C4-2B (cell line): ENCODE measurements around the gene PLEKHM2.

Experiments used
- ZFX ChIP-seq: fragments of 450-650 bp; IDR thresholded peaks from 2 replicates; pipeline ENCODE4 v1.6.1; 2017
- TF ChIP-seq, protein P1 (sequence below): fragments of 450-650 bp; conservative IDR thresholded peaks from 2 replicates; pipeline ENCODE4 v1.5.1; 2017; ENCODE audit warnings: mild to moderate bottlenecking

DNA sequence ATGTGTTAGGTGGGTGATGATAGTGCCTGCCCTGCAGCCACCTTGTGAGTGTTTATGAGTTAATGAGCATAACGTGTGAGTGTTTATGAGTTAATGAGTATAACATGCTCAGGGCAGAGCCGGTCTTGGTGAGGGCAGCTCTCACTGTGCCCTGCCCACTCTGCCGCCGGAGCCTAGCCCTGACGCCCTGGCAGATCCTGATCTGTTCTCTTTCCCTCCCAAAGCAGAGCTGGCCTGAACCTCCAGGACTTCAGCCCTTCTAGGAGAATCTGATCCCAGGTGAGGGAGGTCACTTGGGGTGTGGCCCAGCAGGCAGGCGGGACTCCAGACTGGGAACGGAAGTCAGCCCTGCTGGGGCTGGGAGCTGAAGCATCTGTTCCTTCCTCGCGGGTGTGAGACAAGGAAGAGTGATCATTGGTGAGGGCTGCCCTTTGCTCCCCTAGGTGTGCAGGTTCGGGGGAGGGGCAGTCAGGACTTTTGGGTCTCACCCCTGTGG, 80.2 kb downstream of the PLEKHM2 start:
- TF ChIP-seq, protein P1, sequence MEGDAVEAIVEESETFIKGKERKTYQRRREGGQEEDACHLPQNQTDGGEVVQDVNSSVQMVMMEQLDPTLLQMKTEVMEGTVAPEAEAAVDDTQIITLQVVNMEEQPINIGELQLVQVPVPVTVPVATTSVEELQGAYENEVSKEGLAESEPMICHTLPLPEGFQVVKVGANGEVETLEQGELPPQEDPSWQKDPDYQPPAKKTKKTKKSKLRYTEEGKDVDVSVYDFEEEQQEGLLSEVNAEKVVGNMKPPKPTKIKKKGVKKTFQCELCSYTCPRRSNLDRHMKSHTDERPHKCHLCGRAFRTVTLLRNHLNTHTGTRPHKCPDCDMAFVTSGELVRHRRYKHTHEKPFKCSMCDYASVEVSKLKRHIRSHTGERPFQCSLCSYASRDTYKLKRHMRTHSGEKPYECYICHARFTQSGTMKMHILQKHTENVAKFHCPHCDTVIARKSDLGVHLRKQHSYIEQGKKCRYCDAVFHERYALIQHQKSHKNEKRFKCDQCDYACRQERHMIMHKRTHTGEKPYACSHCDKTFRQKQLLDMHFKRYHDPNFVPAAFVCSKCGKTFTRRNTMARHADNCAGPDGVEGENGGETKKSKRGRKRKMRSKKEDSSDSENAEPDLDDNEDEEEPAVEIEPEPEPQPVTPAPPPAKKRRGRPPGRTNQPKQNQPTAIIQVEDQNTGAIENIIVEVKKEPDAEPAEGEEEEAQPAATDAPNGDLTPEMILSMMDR, result no peak
- no peak for TF ChIP-seq ZFX
